Right kidney (tissue), 1 donor: ENCODE results near the gene ACP6.
"Not testable (repeated sequence)": the region's sequence is repeated elsewhere in the genome, so short reads cannot be mapped to it uniquely, and the experiment has no call there.

Experiments used
- DNase-seq: peaks from one replicate; pipeline ENCODE4 v3.0.0-alpha.2; 2016

ACP6 gene

DNA sequence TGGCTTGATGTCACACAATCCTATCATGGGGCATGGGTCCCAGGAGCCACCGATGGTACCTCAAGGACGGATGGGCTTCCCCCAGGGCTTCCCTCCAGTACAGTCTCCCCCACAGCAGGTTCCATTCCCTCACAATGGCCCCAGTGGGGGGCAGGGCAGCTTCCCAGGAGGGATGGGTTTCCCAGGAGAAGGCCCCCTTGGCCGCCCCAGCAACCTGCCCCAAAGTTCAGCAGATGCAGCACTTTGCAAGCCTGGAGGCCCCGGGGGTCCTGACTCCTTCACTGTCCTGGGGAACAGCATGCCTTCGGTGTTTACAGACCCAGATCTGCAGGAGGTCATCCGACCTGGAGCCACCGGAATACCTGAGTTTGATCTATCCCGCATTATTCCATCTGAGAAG, 46.3 kb downstream of the ACP6 start:
- no peak for DNase-seq

DNA sequence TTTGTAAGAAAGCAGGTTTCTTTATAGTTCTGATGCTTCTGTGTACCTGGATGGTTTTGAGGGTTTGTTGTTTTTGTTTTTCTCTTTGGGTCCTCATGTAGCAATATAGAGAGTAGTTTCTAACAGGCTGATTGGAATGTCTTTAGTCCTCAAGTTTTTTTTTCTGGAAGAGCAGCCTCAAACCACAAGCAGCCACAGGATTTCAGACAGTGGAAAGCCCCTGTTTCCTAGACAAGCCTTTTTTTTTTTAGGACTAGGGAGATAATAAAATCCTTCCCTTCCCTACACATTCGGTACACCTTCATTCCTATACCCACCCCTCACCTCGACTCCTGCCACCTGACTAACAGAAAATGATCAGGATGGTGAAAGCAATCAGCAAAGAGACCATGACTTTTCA, 47.6 kb downstream of the ACP6 start:
- no peak for DNase-seq

GRCh38 chr1:147620543-147620942, 49.8 kb downstream of the ACP6 start:
- DNase-seq: no peak

DNA sequence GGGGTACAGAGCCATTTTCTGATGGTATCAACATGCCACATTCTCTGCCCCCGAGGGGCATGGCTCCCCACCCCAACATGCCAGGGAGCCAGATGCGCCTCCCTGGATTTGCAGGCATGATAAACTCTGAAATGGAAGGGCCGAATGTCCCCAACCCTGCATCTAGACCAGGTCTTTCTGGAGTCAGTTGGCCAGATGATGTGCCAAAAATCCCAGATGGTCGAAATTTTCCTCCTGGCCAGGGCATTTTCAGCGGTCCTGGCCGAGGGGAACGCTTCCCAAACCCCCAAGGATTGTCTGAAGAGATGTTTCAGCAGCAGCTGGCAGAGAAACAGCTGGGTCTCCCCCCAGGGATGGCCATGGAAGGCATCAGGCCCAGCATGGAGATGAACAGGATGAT, 50.6 kb downstream of the ACP6 start:
- DNase-seq: no peak

GRCh38 chr1:147618771-147619170, 51.6 kb downstream of the ACP6 start:
- no peak for DNase-seq

DNA sequence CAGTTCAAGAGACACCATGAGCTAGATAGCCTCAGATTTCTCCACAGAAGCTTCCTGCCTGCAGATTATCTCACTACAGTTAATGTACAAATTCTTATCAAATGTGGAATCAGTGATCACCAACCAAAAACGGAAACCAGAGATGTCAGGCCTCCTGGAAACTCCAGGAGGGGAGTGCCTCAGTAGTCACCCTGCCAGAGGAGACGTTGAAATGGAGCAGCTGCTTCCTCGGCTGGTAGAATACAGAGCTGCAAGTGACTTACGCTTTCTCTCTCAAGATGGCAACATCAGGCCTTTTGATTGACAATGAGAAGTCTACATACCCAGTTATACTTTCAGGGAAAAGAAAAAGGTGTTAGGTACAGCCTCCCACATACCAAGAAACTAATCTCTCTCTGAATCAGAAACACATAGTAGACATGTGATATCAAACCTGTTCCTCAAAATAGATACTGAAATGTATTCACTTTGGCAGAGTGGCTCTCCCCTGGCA, 52.2 kb downstream of the ACP6 start:
- DNase-seq: no peak

GRCh38 chr1:147614966-147615365, 55.4 kb downstream of the ACP6 start:
- not testable (repeated sequence) for DNase-seq

DNA sequence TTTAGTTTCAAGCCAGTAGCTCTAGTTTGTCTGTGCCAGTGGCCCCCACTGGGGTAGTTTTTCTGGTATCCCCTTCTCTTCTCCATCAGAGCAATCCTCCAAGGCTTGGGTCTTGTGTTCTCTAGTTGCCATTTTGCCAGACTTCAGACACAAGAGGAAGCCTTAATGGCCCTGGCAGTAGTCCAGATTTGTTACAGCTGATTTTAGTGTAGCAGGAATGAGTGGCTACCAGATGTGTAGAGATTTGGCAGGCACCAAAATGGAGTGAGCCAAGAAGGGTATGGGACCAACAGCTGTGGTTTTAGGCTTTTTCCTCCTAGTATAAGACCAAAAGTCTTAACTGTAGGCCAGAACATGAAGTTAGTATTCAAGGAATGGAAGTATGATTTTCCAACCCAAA, 56.8 kb downstream of the ACP6 start:
- DNase-seq: no peak

GRCh38 chr1:147612366-147612765, 58.0 kb downstream of the ACP6 start:
- DNase-seq: no peak

- no peak for DNase-seq
These were observed 58.7 kb downstream of the ACP6 start for GRCh38 chr1:147611586-147611985.

- DNase-seq: no peak
These were observed 59.3 kb downstream of the ACP6 start for GRCh38 chr1:147611021-147611426.

DNA sequence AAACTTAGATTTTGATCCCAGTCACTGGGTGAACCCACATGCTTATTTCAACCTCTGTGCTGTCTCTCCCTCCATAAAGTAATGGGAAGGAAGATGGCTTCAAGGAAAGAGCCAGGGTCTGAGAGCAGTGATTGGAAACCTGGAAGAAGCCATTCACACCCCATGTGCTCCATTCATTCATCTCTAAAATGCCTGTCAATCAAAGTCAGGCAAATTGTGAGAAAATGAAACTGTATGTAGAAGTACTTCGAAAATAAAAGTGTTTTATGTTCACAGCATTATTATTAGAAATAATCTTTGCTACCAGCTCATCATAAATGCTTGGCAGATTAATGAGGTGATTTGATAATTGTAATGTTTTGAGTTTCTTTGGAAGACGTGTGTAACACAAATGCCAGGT, 61.0 kb downstream of the ACP6 start:
- no peak for DNase-seq

GRCh38 chr1:147608596-147608995, 61.7 kb downstream of the ACP6 start:
- no peak for DNase-seq

DNA sequence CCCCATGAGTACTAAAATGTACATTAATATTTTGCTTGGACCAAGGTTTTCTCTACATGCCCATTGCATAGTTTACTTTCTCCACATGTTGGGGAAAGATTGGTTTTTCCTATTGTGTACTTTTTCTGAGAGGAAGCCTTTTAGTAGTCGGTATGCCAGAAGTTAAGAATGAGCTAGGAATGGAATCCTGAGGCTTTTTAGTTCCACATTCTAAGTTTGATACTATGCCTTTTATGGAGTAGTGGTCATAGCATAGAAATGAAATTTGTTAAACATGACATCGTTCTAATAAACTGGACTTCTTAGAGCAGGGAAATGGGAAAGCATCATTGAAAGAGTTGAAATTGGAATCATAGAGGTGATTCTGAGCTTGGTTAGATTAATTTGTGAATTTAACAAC, 64.7 kb downstream of the ACP6 start:
- DNase-seq: no peak

DNA sequence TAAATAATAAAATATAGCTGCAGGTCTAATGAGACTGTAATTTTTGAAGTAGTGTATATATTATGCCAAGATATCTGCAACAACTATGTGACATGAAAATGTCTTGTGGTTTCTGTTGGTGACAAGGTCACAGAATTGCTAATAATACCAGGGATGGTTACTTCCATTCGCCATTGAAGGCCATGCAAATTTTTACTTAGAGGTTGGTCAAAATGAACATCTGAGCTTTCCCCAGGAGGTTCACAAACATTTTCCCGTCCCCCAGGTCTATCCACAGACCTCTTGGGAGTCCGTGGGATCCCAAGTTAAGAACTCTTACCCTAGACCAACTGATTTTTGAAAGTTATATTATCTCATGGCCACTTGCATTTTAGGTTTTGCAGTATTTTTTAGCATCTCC, 66.3 kb downstream of the ACP6 start:
- DNase-seq: no peak

DNA sequence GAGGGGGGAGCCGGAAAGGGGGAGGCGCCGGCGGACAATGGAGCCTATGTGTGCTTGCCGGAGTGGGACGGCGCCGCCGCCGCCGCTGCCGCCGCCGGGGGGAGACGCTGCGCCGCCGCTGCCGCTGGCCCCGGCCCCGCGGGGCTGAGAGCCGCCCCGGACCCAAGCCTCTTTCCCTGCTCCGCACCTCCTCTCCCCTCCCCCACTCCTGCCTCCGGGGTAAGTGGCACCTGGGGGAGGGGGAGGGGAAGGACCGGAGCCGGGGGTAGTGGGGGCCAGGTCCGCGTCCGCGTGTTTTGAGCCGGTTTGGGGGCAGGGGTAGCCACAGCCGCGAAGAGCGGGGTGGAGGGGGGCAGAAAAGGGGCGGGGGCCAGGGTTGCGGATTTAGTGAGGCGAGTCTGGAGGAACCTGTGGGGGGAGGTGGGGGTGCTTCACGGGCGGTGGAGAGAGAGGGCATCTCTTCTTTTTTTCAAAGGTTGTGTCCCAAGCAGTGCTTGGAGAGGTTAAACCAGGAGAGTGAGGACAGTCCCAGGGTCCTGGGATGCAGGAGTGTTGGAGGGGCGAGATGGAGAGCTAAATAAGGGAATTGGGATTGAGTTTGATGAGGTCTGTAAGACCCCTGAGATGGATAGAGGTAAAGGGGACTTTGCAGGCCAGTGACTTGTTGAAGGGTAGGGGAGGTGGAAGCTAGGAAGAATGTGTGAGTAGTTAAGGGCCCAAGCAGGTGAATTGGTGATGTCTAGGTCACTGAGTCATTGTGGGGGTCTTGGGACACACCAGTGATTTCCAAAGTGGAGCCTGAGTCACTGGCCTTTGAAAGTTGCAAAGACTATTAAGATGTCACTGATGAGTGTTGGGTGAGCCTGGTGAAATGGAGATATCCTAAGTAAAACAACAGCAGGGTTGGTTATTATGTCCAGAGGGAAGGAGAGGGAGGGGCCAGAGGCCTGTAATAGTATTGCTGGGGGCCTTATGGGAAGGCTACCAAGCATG, 69.9 kb downstream of the ACP6 start:
- DNase-seq: peak; percentile 58

DNA sequence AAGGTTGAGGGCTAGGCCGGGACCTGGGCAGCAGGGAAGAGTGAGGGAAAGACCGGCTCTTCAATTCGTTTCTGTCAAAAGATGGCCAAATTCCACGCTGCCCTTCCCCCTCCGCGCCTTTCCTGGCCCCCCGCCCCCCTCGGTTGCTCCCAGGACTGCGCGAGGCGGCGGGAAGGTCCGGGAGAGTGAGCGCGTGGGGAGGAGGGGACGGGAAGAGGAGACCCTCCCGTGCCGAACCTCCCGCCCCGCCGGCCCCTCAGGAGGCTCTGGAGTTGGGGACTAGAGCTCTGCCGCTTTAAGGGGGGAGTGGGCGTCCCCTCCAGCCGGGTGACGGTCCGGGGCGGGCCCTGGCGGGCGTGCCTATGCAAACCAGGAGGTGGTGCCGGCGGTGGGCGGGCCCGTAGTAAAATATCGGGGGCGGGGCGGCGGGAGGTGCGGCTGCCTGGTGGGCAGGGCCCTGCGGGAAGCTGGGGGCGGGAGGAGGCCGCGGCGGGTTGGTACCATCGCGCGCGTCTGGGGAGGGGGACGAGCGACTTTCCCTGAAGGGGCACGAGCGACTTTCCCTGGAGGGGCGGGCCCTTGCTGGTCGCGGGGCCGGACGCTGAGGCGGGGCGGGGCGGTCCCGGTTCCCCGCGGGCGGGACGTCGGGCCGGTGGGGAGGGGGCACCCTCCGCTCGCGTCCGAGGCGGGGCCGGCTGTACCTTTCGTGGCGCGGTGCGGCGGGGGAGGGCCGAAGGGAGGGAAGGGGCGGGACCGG, 70.8 kb downstream of the ACP6 start:
- DNase-seq: peak; percentile 87

- DNase-seq: peak; percentile 88
These were observed 71.5 kb downstream of the ACP6 start for GRCh38 chr1:147598621-147599361.

DNA sequence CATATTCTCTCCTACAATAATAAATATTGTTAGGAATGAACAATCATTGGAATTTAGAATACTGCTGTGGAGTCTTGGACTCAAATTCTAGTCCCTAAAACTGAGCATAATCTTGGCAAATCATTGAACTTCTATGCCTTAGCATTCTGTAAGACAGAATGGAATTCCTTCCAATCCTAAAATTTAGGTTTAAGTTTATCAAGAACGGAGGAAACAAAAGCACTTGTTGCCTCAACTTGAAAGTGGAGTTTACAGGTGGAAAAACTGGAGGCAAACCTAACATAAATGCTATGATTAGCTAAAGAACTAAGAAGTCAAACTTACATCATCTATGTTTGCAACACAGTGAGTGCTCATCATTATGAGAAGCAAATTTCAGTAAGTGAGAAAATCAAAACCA, 73.3 kb downstream of the ACP6 start:
- no peak for DNase-seq
